ENCODE measurements around the gene ITPA. TPM values are rescaled to one million over a fixed set of nuclear protein-coding genes. Genes with fewer than 3 reads are reported as not detected.

Gene ITPA
- total RNA-seq, 2 donors from 2014 or later: 35.1 to 35.7 TPM

- Histone ChIP-seq H3K27me3 (replicated peaks; ENCODE audit: insufficient read depth) (no peaks in the 10 kb centered on the region), H3K4me3 (peak overlapping the region; percentile 35), H3K27ac (no peak overlapping the region), H3K4me1 (ENCODE audit: control insufficient read depth in 1 of 2, low read depth in 2 of 2) (peaks cover 7 to 18% of the 10 kb centered on the region in 2 donors), H3K36me3 (peaks cover 23% of the 10 kb centered on the region), H3K9me3 (no peaks in the 10 kb centered on the region)
- ATAC-seq (ENCODE audit: insufficient number of reproducible peaks, low FRiP score, low read depth): no peak
- DNase-seq (ENCODE audit: low spot score): no peak
- TF ChIP-seq, protein P1, sequence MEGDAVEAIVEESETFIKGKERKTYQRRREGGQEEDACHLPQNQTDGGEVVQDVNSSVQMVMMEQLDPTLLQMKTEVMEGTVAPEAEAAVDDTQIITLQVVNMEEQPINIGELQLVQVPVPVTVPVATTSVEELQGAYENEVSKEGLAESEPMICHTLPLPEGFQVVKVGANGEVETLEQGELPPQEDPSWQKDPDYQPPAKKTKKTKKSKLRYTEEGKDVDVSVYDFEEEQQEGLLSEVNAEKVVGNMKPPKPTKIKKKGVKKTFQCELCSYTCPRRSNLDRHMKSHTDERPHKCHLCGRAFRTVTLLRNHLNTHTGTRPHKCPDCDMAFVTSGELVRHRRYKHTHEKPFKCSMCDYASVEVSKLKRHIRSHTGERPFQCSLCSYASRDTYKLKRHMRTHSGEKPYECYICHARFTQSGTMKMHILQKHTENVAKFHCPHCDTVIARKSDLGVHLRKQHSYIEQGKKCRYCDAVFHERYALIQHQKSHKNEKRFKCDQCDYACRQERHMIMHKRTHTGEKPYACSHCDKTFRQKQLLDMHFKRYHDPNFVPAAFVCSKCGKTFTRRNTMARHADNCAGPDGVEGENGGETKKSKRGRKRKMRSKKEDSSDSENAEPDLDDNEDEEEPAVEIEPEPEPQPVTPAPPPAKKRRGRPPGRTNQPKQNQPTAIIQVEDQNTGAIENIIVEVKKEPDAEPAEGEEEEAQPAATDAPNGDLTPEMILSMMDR (IDR thresholded peaks at IDR 0.05): no peak
These were observed 39.7 kb downstream of the ITPA start for GRCh38 chr20:3248993-3249347.

GRCh38 chr20:3250091-3250504, 40.8 kb downstream of the ITPA start:
- peaks cover 7 to 18% of the 10 kb centered on the region in 2 donors for H3K4me1 ChIP-seq (ENCODE audit: control insufficient read depth in 1 of 2, low read depth in 2 of 2)
- ATAC-seq (ENCODE audit: insufficient number of reproducible peaks, low FRiP score, low read depth) (no peak), DNase-seq (ENCODE audit: low spot score) (no peak)
- H3K36me3 ChIP-seq: peaks cover 31% of the 10 kb centered on the region
- H3K9me3 ChIP-seq: no peaks in the 10 kb centered on the region
- TF ChIP-seq, protein P1 (IDR thresholded peaks at IDR 0.05): no peak
- no peaks in the 10 kb centered on the region for H3K27me3 ChIP-seq (replicated peaks; ENCODE audit: insufficient read depth)
- no peak overlapping the region for H3K27ac ChIP-seq
- H3K4me3 ChIP-seq: no peak overlapping the region

GRCh38 chr20:3251806-3252205, 42.5 kb downstream of the ITPA start:
- ATAC-seq (ENCODE audit: insufficient number of reproducible peaks, low FRiP score, low read depth): no peak
- no peak for DNase-seq (ENCODE audit: low spot score)
- H3K27me3 ChIP-seq (replicated peaks; ENCODE audit: insufficient read depth): no peaks in the 10 kb centered on the region
- H3K9me3 ChIP-seq: no peaks in the 10 kb centered on the region
- no peak overlapping the region for H3K4me3 ChIP-seq
- H3K36me3 ChIP-seq: peaks cover 46% of the 10 kb centered on the region
- no peak overlapping the region for H3K27ac ChIP-seq
- TF ChIP-seq, protein P1 (IDR thresholded peaks at IDR 0.05): no peak
- peaks cover 7 to 18% of the 10 kb centered on the region in 2 donors for H3K4me1 ChIP-seq (ENCODE audit: control insufficient read depth in 1 of 2, low read depth in 2 of 2)

DNA sequence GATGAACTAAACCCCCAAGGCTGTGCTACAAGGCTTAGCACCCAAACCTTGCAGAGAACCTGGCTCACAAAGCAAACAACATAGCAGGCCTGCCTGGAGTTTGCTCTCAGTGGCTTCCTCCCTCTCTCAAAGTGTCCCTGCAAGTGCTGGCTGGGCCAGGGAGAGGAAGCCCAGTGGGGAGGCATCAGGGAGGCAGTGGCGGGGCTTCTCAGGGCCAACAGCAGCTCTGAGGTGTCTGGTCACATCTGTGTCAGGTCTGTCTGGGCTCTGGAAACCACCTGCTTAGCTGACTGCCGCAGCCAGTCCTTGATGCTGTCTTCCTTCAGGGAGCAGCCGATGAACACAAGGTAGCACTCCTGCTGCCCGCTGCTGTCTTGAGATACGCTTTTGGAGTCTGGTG, 46.4 kb downstream of the ITPA start:
- Histone ChIP-seq H3K36me3 (peaks cover 72% of the 10 kb centered on the region), H3K4me1 (ENCODE audit: control insufficient read depth in 1 of 2, low read depth in 2 of 2) (no peaks in the 10 kb centered on the region), H3K27me3 (replicated peaks; ENCODE audit: insufficient read depth) (no peaks in the 10 kb centered on the region), H3K4me3 (no peak overlapping the region), H3K27ac (no peak overlapping the region), H3K9me3 (no peaks in the 10 kb centered on the region)
- TF ChIP-seq, protein P1 (IDR thresholded peaks at IDR 0.05): no peak
- no peak for ATAC-seq (ENCODE audit: insufficient number of reproducible peaks, low FRiP score, low read depth)
- no peak for DNase-seq (ENCODE audit: low spot score)

DNA sequence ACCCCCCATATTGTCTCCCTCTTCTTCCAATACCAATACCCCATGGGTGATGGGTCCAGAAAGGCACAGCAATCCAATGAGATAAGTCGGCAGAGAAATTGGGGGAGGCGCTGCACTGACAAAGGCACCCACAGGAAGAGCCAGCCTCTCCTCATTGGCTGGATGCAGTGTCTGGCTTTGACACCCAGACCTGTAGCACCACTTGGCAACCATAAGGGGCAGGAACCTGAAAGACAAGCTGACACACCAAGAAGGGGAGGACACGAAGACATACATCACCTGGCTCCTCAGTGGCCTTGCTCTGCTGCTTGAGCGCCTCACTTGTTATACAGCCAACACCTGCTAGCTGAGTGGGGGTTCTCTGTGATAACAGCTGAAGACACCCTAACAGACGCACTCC, 49.1 kb downstream of the ITPA start:
- Histone ChIP-seq H3K9me3 (no peaks in the 10 kb centered on the region), H3K27me3 (replicated peaks; ENCODE audit: insufficient read depth) (no peaks in the 10 kb centered on the region), H3K27ac (no peak overlapping the region), H3K4me3 (no peak overlapping the region), H3K36me3 (peaks cover 62% of the 10 kb centered on the region), H3K4me1 (ENCODE audit: control insufficient read depth in 1 of 2, low read depth in 2 of 2) (no peaks in the 10 kb centered on the region)
- no peak for DNase-seq (ENCODE audit: low spot score)
- ATAC-seq (ENCODE audit: insufficient number of reproducible peaks, low FRiP score, low read depth): no peak
- TF ChIP-seq, protein P1 (IDR thresholded peaks at IDR 0.05): no peak

All from thoracic aorta (tissue), 2 donors.